Measurements from ENCODE around the gene KCNQ5. TPM values are rescaled to one million over a fixed set of nuclear protein-coding genes. Genes with fewer than 3 reads are reported as not detected.

KCNQ5 gene
- total RNA-seq, 1 experiment from 2014 or later, result 17.8 TPM

DNA sequence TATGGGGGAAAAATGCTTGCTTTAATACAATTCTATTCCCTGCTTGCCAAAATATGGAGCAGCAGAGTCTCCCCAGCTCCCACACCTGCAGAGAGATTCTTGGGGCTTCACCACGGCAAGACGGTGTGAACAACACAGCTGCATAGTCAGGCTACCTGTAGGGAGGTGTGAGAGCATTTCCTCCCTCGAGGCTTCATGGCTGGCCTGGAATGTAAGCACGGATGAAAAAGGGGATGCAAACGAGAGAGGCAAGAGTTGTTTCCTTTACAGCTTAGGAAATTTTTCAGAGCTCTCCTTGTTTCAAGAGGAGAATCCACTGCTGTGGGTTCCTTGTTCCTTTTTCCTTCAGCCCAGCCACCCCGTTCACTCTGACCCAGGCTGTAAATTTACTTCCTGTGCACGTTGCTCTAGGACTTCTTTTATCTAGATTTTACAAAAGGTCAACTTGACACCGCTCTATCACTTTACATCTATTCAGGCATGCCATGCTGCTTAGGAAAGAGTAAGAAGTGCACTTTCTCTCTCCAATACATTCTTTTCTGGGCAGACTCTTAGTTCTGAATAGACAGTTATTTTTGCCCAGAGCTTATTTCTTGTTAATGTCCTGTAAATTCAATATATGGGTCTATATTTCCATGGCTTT lies 406.4 kb downstream of the KCNQ5 start:
- Histone ChIP-seq H3K27ac (ENCODE audit: low read depth, low read length, poor library complexity, severe bottlenecking) (no peak overlapping the region), H3K27me3 (replicated peaks; ENCODE audit: insufficient read depth, low read depth, low read length, poor library complexity) (no peaks in the 10 kb centered on the region), H3K36me3 (ENCODE audit: insufficient read depth, low read length, poor library complexity, severe bottlenecking) (no peaks in the 10 kb centered on the region), H3K4me1 (ENCODE audit: insufficient read depth, low read length, poor library complexity, severe bottlenecking) (peaks cover 9% of the 10 kb centered on the region), H3K9me3 (ENCODE audit: low read depth, low read length, poor library complexity, severe bottlenecking) (no peaks in the 10 kb centered on the region), H3K4me3 (ENCODE audit: low read depth, low read length, poor library complexity, severe bottlenecking) (no peak overlapping the region)
- no TSS peak for BruUV-seq (replicated peaks)
- intact Hi-C loops (cut with micrococcal nuclease; ENCODE audit: unreplicated experiment), result no loop called here
- no peak for DNase-seq (ENCODE audit: low spot score)
- CTCF ChIA-PET, result no interaction called here
- TF ChIP-seq, protein P1, sequence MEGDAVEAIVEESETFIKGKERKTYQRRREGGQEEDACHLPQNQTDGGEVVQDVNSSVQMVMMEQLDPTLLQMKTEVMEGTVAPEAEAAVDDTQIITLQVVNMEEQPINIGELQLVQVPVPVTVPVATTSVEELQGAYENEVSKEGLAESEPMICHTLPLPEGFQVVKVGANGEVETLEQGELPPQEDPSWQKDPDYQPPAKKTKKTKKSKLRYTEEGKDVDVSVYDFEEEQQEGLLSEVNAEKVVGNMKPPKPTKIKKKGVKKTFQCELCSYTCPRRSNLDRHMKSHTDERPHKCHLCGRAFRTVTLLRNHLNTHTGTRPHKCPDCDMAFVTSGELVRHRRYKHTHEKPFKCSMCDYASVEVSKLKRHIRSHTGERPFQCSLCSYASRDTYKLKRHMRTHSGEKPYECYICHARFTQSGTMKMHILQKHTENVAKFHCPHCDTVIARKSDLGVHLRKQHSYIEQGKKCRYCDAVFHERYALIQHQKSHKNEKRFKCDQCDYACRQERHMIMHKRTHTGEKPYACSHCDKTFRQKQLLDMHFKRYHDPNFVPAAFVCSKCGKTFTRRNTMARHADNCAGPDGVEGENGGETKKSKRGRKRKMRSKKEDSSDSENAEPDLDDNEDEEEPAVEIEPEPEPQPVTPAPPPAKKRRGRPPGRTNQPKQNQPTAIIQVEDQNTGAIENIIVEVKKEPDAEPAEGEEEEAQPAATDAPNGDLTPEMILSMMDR (conservative IDR thresholded peaks at IDR 0.05; ENCODE audit: low read depth, low read length), result no peak
- no peak for TF ChIP-seq EZH2 (IDR thresholded peaks at IDR 0.05; ENCODE audit: borderline replicate concordance, low read depth, low read length, poor library complexity, severe bottlenecking)
- POLR2A ChIA-PET (ENCODE audit: low non-redundant PET), result no interaction called here

DNA sequence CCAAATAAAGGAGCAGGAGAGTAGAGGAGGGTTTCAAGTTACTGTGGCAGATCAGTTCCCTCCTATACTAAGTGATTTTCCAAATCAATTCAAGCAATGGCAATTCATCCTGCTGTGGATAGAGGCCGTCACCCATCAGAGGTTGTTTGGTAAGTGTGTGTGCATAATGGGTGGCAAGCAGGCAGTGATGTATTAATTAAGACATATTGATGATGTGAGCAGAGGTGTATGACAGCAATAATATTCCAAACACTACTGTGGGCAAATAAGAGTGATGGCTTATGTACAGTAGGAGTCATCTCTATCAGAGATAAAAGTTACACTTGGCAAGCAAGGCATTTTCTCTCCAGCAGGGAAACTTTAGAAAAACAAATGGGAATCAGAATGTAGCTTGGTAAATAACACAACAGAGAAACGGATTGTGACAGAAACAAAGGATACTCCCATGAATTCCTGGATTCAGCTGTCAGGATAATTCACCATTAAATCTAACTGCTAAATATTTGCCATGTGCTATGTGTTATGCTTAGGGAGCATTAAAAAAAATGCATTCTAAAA lies 407.1 kb downstream of the KCNQ5 start:
- H3K27ac ChIP-seq (ENCODE audit: low read depth, low read length, poor library complexity, severe bottlenecking), result no peak overlapping the region
- no peak for TF ChIP-seq EZH2 (IDR thresholded peaks at IDR 0.05; ENCODE audit: borderline replicate concordance, low read depth, low read length, poor library complexity, severe bottlenecking)
- TF ChIP-seq, protein P1 (conservative IDR thresholded peaks at IDR 0.05; ENCODE audit: low read depth, low read length), result no peak
- ChIA-PET CTCF (no interaction called here), POLR2A (ENCODE audit: low non-redundant PET) (no interaction called here)
- H3K36me3 ChIP-seq (ENCODE audit: insufficient read depth, low read length, poor library complexity, severe bottlenecking), result no peaks in the 10 kb centered on the region
- no peaks in the 10 kb centered on the region for H3K27me3 ChIP-seq (replicated peaks; ENCODE audit: insufficient read depth, low read depth, low read length, poor library complexity)
- no TSS peak for BruUV-seq (replicated peaks)
- H3K9me3 ChIP-seq (ENCODE audit: low read depth, low read length, poor library complexity, severe bottlenecking), result no peaks in the 10 kb centered on the region
- no peak overlapping the region for H3K4me3 ChIP-seq (ENCODE audit: low read depth, low read length, poor library complexity, severe bottlenecking)
- H3K4me1 ChIP-seq (ENCODE audit: insufficient read depth, low read length, poor library complexity, severe bottlenecking), result peaks cover 9% of the 10 kb centered on the region
- DNase-seq (ENCODE audit: low spot score), result no peak
- intact Hi-C loops (cut with micrococcal nuclease; ENCODE audit: unreplicated experiment), result no loop called here

DNA sequence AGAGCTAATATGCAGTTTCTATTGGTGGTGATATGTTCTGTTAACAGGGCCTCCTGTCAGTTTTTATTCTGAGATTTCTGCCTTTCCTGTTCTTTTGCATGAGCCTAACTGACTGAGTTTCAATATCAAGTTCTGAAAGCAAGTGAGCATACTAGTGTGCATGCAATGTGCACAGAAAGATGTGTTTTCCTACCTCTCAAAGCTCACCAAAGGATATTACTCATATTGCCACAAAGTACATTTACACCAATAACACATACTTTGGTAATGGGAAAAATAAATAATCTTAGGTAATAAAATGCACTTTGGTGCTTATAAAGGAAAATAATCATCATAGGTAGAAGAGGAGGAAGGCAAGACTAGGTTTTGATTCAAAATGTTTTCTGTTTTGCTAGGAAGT lies 408.4 kb downstream of the KCNQ5 start:
- H3K27me3 ChIP-seq (replicated peaks; ENCODE audit: insufficient read depth, low read depth, low read length, poor library complexity), result no peaks in the 10 kb centered on the region
- intact Hi-C loops (cut with micrococcal nuclease; ENCODE audit: unreplicated experiment), result no loop called here
- ChIA-PET POLR2A (ENCODE audit: low non-redundant PET) (no interaction called here), CTCF (no interaction called here)
- H3K4me3 ChIP-seq (ENCODE audit: low read depth, low read length, poor library complexity, severe bottlenecking), result no peak overlapping the region
- no peak for TF ChIP-seq EZH2 (IDR thresholded peaks at IDR 0.05; ENCODE audit: borderline replicate concordance, low read depth, low read length, poor library complexity, severe bottlenecking)
- TF ChIP-seq, protein P1 (conservative IDR thresholded peaks at IDR 0.05; ENCODE audit: low read depth, low read length), result no peak
- no peaks in the 10 kb centered on the region for H3K36me3 ChIP-seq (ENCODE audit: insufficient read depth, low read length, poor library complexity, severe bottlenecking)
- no peaks in the 10 kb centered on the region for H3K9me3 ChIP-seq (ENCODE audit: low read depth, low read length, poor library complexity, severe bottlenecking)
- no TSS peak for BruUV-seq (replicated peaks)
- H3K27ac ChIP-seq (ENCODE audit: low read depth, low read length, poor library complexity, severe bottlenecking), result no peak overlapping the region
- peaks cover 9% of the 10 kb centered on the region for H3K4me1 ChIP-seq (ENCODE audit: insufficient read depth, low read length, poor library complexity, severe bottlenecking)
- DNase-seq (ENCODE audit: low spot score), result no peak
